GM19324 (cell line): Measurements from ENCODE around the gene B3GNT4.
"Not testable (repeated sequence)": the region's sequence is repeated elsewhere in the genome, so short reads cannot be mapped to it uniquely, and the experiment has no call there.

Experiments used
- ATAC-seq: cut with Tn5 transposase; IDR thresholded peaks from one replicate; pipeline ENCODE4 v1.9.1; 2021; ENCODE audit warnings: mild to moderate bottlenecking, moderate library complexity; ENCODE audit not compliant: unreplicated experiment, low FRiP score

Gene B3GNT4

GRCh38 chr12:122208073-122208820, 4.7 kb downstream of the B3GNT4 start:
- no peak for ATAC-seq

- no peak for ATAC-seq
These were observed 12.3 kb downstream of the B3GNT4 start for GRCh38 chr12:122215771-122216170.

- ATAC-seq, result no peak
These were observed 12.9 kb downstream of the B3GNT4 start for GRCh38 chr12:122216445-122216844.

GRCh38 chr12:122225683-122226365, 22.3 kb downstream of the B3GNT4 start, which contains the start of gene DIABLO:
Gene DIABLO (minus strand): TSS chr12:122226052. CDS start chr12:122226014, 38 bp downstream.
- peak; percentile 94 for ATAC-seq

GRCh38 chr12:122226366-122227125, 23.0 kb downstream of the B3GNT4 start:
- no peak for ATAC-seq

GRCh38 chr12:122227341-122227740, 23.8 kb downstream of the B3GNT4 start:
- no peak for ATAC-seq

GRCh38 chr12:122228092-122228491, 24.6 kb downstream of the B3GNT4 start:
- no peak for ATAC-seq

- ATAC-seq, result no peak
These were observed 27.3 kb downstream of the B3GNT4 start for GRCh38 chr12:122230798-122231197.

- ATAC-seq, result no peak
These were observed 29.2 kb downstream of the B3GNT4 start for GRCh38 chr12:122232691-122233090.

- no peak for ATAC-seq
These were observed 32.2 kb downstream of the B3GNT4 start for GRCh38 chr12:122235741-122236140.

- no peak for ATAC-seq
These were observed 35.4 kb downstream of the B3GNT4 start for GRCh38 chr12:122238861-122239260.

- ATAC-seq, result no peak
These were observed 40.5 kb downstream of the B3GNT4 start for GRCh38 chr12:122243965-122244364.

GRCh38 chr12:122244565-122245371, 41.3 kb downstream of the B3GNT4 start:
- ATAC-seq, result no peak

- ATAC-seq, result no peak
These were observed 42.0 kb downstream of the B3GNT4 start for GRCh38 chr12:122245553-122245952.

- ATAC-seq, result no peak
These were observed 46.5 kb downstream of the B3GNT4 start for GRCh38 chr12:122250047-122250446.

GRCh38 chr12:122250536-122250935, 47.0 kb downstream of the B3GNT4 start:
- ATAC-seq, result no peak

- ATAC-seq, result not testable (repeated sequence)
These were observed 55.0 kb downstream of the B3GNT4 start for GRCh38 chr12:122258462-122258861.
